Umbilical cord (tissue), 2 donors: ENCODE data around the gene DPP6. TPM values are rescaled to one million over a fixed set of nuclear protein-coding genes. Genes with fewer than 3 reads are reported as not detected.
"Not testable (repeated sequence)": the region's sequence is repeated elsewhere in the genome, so short reads cannot be mapped to it uniquely, and the experiment has no call there.

Source experiments
- DNase-seq: peaks from one replicate; pipeline ENCODE4 v3.0.0-alpha.2; 2015; ENCODE audit warnings: low spot score
- total RNA-seq: library from RNA; depleted of rRNA; stranded (reverse); fragments of >200 nt; gene quantifications from one replicate; pipeline ENCODE4 v1.2.3, GENCODE V29; 2014; ENCODE audit warnings: low replicate concordance; ENCODE audit not compliant: insufficient read depth

Gene DPP6
- total RNA-seq, 1 donor from 2014 or later: 1.2 TPM

DNA sequence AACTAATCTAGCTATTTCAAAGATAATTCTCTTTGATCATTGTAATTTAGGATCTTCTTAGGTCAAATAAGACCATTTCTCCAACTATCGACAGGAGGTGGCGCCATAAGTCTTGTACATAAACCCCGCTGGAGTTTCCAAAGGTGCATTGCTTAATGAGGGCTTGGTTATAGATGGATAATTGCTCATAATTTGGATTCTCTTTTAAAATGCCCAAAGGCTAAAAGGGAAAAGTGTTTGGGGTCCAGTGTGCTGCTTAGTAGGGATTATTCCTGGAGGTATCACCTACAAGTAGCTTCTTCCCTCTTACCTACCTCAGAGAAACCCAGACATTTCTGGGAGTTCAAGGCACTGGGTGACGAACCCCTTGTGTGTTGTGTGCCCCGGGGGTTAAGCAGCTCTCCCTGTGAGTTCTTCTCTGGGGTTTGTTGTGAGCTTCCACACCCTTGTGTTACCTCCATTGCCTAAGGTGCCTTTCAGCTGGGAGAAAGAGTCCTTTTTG is 875.5 kb downstream of the DPP6 start:
- DNase-seq: peak; percentile 89

DNA sequence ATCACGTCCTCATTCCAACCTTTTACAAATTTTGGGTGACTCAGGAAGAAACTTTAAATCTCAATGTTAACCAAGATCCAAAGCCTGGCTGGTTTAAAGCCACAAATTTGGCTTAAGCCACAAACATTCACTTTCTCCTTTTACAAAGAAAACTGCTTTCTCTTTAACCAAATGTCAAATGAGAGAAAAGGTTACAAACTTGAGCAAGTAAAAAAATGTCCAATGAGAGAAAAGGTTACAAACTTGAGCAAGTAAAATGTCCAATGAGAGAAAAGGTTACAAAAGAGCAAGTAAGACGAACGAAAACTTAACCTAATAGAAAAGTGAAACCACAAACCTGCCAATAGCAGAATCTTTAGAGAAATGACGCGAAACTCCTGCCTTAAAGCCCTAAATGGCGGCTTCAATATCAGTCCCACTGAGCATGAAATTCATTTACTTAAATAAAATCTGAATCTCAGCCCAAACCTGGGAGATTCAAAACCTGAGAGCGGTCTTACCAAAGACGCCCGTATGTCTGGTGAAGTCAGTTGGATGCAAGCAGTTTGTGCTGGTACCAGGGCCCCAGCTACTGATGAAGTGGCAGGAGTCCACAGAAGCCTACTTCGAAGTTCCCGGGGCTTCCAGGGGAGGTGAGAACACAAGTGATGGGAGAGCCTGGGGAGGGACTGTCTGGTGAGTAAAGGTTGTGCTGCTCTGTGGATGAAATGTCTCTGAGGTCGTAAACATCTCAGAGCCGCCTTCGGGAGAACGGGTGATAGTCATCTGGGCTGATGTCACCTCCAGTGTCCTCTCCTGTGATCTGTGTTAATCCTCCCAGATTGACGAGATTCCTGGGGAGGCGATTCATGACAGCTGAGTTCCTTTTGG is 876.2 kb downstream of the DPP6 start:
- DNase-seq: peak; percentile 99

DNA sequence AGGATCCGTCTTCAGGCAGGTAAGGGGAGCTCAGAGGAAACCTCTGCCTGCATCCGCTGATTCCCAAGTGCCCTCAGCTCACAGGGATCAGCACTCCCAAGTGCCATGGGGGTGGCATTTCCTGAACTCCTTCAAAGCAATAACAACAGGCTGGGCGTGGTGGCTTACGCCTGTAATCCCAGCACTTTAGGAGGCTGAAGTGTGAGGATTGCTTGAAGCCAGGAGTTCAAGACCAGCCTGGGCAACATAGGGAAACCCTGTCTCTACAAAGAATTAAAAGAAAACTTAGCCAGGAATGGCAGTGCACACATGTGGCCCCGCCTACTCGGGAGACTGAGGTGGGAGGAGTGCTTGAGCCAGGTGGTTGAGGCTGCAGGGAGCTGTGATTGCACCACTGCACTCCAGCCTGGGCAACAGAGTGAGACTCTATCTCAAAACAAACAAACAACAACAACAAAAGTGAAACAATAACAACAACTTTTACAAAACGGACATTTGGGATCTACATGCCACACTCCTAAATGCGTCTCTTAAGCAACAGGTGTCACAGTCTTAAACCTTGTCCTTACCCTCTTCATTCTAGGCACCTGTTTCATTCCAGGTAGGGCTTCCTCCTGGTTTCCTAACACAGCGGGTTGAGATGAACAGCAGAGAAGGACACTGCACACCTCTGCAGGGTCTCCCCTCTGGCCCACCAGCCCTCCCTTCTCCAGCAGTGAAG is 877.0 kb downstream of the DPP6 start:
- DNase-seq: no peak

DNA sequence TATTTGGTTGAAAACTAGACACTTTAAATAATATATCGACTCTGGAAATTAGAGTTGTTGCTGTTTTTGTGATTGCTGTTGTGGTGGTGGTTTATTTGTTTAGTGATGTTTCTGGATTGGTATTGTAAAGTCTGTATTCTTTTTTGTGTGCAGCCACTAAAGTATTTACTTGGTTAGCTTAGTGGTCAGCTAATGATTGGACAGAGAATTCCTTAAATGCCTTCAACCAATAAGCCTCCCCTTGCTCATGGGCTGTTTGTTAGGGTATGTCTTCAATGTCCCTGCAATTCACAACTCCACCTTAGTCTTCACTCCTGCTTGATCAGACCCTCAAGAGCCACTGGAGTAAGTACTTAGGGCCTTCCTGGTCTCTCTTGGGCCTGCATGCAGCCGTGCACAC is 879.7 kb downstream of the DPP6 start:
- DNase-seq: no peak

DNA sequence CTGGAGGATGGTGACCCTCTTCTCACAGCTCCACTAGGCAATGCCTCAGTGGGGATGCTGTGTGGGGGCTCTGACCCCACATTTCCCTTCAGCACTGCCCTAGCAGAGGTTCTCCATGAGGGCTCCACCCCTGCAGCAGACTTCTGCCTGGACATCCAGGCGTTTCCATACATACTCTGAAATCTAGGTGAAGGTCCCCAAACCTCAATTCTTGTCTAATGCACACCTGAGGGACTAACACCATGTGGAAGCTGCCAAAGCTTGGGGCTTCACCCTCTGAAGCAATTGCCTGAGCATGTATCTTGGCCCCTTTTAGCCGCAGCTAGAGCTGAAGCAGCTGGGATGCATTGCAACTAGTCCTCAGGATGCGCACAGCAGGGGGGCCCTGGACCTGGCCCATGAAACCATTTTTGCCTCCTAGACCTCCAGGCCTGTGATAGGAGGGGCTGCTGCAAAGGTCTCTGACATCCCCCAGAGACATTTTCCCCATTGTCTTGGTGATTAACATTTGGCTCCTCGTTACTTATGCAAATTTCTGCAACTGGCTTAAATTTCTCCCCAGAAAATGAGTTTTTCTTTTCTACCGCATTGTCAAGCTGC is 882.3 kb downstream of the DPP6 start:
- not testable (repeated sequence) for DNase-seq

DNA sequence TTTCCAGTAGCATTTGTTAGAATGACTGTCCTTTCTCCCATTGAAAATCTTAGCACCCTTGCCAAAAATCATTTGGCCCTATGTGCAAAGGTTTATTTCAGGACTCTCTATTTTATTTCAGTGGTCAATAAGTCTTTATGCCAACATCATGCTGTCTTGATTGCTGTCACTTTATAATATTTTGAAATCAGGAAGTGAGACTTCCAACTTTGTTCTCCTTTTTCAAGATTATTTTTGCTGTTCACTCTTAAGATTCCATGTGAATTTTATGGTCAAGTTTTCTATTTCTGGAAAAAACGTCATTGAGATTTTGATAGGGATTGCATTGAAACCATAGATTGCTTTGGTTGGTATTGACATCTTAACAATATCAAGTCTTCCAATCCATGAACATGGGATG is 885.6 kb downstream of the DPP6 start:
- DNase-seq: no peak

DNA sequence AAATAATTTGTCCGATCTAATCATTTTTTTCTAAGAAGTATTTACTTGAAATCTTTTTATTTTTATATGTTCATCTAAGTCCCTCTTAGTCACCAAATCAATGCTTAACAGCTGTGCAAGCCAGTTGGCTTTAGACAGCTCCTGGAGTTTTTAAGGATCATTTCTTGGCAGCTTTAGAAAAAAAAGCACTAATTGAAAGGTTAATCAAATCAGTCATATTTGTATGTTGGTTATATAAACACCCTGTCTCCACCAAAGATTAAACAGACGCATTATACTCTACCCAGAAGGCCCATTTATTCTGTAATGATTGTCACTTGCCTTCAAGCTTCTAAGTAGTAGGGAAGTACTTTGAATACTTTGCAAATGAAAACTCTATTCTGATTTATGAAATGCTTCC is 890.5 kb downstream of the DPP6 start:
- DNase-seq: no peak
